ENCODE data around the gene ZNF280B.
"Not testable (repeated sequence)": the region's sequence is repeated elsewhere in the genome, so short reads cannot be mapped to it uniquely, and the experiment has no call there.

Gene ZNF280B

DNA sequence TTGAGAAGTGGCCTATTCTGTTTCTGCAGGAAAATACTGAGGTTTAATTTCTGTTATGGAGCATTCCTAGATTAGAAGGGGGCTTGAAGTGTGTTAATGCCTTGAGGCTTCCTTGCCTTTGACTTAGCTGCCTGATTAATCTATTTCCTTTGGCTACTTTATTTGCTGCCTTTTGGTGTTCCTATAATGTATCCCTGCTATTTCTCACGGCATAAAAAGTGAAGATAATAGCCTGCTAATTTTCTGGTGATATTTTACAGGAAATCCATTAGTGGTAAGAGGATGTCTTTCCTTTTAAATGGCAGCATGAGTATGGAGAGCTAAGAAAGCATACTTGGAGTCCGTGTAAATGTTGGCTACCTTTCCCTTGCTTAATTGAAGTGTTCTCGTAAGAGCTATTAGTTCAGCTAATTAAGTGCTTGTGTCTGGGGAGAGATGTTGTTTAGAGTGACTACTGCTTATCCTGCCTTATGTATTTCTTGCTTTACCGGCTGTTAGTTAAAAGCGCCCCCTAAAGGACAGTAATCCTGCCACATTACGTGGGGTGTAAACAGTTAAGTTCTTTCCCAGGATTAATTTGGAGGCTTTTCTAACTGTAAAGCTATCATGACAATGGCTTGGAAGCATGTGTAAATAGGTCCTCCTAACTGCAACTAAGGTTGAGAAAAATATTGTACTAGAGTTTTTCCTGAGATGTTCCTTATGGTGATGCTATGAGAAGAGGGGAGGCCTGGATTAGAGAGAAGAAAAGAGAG, 45.6 kb downstream of the ZNF280B start:
- DNase-seq: no peak

DNA sequence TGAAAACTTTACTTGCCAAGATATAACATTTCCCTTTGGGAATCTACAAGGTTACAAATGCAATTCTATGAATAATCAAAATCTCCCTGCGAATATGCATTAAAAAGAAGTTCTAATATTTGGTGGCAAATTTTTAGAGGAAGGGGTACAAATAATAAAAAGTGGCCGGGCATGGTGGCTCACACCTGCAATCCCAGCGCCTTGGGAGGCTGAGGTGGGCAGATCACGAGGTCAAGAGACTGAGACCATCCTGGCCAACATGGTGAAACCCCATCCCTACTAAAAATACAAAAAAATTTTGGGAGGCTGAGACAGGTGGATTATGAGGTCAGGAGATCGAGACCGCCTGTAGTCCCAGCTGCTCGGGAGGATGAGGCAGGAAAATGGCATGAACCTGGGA, 47.0 kb downstream of the ZNF280B start:
- DNase-seq: no peak

- DNase-seq: no peak
Observed at GRCh38 chr22:22461111-22461510, 47.4 kb downstream of the ZNF280B start.

GRCh38 chr22:22460635-22461034, 47.9 kb downstream of the ZNF280B start:
- no peak for DNase-seq

DNA sequence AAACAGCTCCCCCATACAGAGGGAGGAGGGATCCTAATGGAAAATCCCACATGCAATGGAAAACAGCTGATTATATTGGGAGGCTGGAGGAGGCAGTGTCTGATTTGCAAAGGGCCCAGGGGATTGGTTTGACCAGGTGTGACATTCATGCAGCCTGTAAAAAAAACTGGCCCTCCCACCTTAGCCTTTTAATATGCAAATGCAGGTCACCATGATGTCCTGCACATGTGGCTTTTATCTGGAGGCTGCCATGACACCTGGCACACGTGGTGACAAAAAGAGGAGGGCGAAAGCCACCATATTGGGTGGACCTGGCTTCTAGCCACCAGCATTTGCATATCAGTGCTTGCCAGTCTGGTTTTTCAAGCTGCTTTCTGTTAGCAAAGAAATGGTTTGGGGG, 48.5 kb downstream of the ZNF280B start:
- DNase-seq: no peak

DNA sequence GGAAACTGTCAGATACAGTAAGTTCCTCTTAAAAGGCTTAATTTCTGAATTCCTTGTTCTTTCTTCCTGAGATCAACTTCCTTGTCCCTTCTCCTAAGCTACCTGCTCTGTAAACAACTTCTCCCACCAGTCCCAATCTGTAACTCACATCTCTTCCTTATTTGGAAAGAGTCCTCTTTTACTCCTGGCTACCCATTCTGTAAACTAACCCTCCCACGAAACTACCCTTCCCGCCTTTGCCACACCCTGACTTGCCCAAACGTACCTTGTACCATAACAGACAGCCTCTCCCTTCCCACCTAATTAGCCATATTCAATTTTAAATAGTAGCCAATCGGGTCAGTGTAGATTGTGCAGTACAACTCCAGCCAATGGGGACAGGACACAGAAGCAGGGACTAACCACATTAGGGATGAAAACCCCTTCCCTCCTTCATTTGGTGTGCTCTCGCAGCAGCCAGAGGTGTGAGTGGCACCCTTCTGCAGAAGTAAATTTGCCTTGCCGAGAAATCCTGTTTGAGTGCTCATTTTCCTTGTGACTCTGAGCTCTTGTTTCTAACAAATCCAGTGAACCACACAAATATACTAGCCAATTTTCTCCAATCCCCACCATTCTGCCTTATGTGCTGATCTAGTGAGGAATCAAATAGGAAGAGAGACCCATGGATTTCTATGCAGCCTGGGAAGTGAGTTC, 49.5 kb downstream of the ZNF280B start:
- DNase-seq: no peak

DNA sequence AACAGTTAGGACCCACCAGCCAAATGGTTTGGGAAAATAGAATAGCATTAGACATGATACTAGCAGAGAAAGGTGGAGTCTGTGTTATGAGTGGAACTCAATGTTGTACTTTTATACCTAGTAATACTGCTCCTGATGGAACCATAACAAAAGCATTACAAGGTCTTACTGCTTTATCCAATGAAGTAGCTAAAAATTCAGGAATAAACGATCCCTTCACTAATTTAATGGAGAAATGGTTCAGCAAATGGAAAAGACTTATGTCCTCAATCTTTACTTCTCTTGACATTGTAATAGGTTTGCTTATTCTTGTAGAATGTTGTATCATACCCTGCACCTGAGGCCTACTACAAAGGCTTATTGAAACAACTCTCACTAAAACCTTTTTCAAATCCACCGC, 50.2 kb downstream of the ZNF280B start:
- DNase-seq: no peak

- no peak for DNase-seq
Observed at GRCh38 chr22:22454997-22455396, 53.5 kb downstream of the ZNF280B start.

- DNase-seq: no peak
Observed at GRCh38 chr22:22452996-22453686, 55.4 kb downstream of the ZNF280B start.

DNA sequence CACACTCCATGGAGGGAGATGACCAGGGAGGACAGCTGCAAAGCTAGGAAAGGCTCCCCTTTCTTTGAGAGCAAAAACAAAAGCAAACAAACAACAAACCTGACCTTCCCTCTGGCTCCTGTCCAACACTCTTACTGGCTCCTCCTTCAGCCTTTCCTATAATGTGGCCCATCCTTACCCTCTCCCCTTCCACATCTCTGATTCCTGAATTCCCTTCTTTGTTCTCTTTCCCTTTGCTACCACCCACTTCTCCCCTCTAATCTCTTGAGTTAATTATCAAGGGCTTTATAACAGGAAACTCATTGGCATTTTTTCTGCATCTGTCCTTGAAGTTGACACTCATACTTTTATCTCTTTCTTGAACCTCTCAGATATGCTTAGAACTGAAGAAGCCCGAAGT, 56.3 kb downstream of the ZNF280B start:
- DNase-seq: no peak

- no peak for DNase-seq
Observed at GRCh38 chr22:22450343-22450839, 58.2 kb downstream of the ZNF280B start.

- DNase-seq: no peak
Observed at GRCh38 chr22:22449819-22450218, 58.7 kb downstream of the ZNF280B start.

DNA sequence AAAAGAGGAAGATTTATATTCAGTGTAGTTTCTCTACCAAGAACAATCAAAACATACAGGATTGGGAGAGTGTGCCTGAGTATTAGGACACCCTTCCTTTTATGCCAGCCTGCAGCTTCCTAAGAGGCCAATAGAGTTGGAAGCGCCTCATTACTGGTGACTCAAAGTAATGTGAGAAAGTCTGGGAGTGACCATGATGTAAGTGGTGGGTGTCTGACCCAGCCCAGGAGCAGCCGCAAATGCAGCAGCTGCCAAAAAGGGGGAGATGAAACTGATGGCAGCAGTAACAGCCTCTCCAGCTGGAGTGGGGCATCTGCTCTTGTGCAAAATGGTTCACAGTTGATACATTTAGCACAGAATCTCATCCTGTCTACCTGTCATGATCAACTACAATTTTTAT, 62.0 kb downstream of the ZNF280B start:
- no peak for DNase-seq

- DNase-seq: not testable (repeated sequence)
Observed at GRCh38 chr22:22444007-22444589, 64.4 kb downstream of the ZNF280B start.

GRCh38 chr22:22442928-22443709, 65.4 kb downstream of the ZNF280B start:
- no peak for DNase-seq

GRCh38 chr22:22441626-22442025, 66.9 kb downstream of the ZNF280B start:
- not testable (repeated sequence) for DNase-seq

DNA sequence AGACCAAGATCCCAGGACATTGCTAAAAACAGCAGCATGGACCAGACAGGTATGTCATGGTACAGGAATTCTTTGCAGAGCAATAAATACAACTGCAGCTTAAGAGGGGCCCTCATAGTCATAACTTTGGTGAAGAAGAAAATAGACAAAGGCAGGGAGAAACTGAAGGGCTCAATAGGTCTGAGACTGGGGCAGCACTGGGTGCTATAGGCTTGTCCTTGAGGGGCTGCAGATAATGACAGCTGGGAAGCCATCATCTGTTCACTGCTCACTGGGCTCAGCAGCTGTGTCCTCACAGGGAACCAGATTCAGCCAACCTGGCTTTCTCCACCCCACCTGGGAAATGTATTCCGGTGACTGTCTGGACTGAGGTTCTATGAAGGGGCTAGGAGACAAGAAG, 68.4 kb downstream of the ZNF280B start:
- DNase-seq: no peak

All from activated CD4-positive, alpha-beta T cell treated with anti-CD3 and anti-CD28 coated beads for 4 hours (primary cell).